Heart left ventricle (tissue), 16 donors: ENCODE measurements around the gene CHRNG. TPM values are rescaled to one million over a fixed set of nuclear protein-coding genes. Genes with fewer than 3 reads are reported as not detected.

Experiments used
- ATAC-seq, 4 donors: fragments of 200-7000 bp; cut with Tn5 transposase; one replicate each; pipeline ENCODE4 v1.9.1; 2020 to 2022; ENCODE audit warnings: moderate library complexity in 4 of 4, mild to moderate bottlenecking in 3 of 4, moderate number of reproducible peaks in 1 of 4
- DNase-seq, 5 donors: peaks; one replicate each; pipeline ENCODE4 v3.0.0-alpha.2; 2020
- H3K27ac ChIP-seq, 12 donors: fragments of 200-600 bp; sonication (generic) in 4 of 12; one replicate each; pipeline versions ENCODE4 v1.5.0 to v1.8.0; 2016 to 2022; ENCODE audit warnings: mild to moderate bottlenecking in 2 of 12
- H3K27me3 ChIP-seq, 9 donors: fragments of 200-600 bp; sonication (generic) in 2 of 9; one replicate each; pipeline versions ENCODE4 v1.5.1 to v1.8.0; 2016 to 2022; ENCODE audit warnings: mild to moderate bottlenecking in 3 of 9
- H3K36me3 ChIP-seq, 9 donors: fragments of 200-600 bp; sonication (generic) in 2 of 9; one replicate each; pipeline versions ENCODE4 v1.5.0 to v1.8.0; 2018 to 2022; ENCODE audit warnings: mild to moderate bottlenecking in 2 of 9
- H3K4me1 ChIP-seq, 12 donors: fragments of 200-600 bp; sonication (generic) in 4 of 12; one replicate each; pipeline versions ENCODE4 v1.5.0 to v1.8.0; 2016 to 2022; ENCODE audit warnings: mild to moderate bottlenecking in 3 of 12
- H3K4me3 ChIP-seq, 12 donors: fragments of 200-600 bp; sonication (generic) in 4 of 12; one replicate each; pipeline versions ENCODE4 v1.5.0 to v1.8.0; 2017 to 2022; ENCODE audit warnings: mild to moderate bottlenecking in 9 of 12, moderate library complexity in 4 of 12
- H3K9me3 ChIP-seq, 12 donors: fragments of 200-600 bp; sonication (generic) in 4 of 12; one replicate each; pipeline versions ENCODE4 v1.5.0 to v1.8.0; 2016 to 2022; ENCODE audit warnings: mild to moderate bottlenecking in 1 of 12
- POLR2A ChIP-seq, 2 donors: fragments of 450-650 bp; IDR thresholded peaks; one replicate each; pipeline ENCODE4 v1.6.1; 2017; ENCODE audit warnings: antibody characterized with exemption in 2 of 2, mild to moderate bottlenecking in 2 of 2, moderate library complexity in 2 of 2
- WGBS, 4 donors: extraction: QIAGEN DNeasy Blood & Tissue Kit in 2 of 4; methylation state at CpG; one replicate each; pipeline versions ENCODE4 v1.1.5 to v1.1.7; 2013 to 2018; 5-methylcytosine and 5-hydroxymethylcytosine counted together
- intact Hi-C, 10 donors: fragments of 100-400 bp; cut with DNase I; formaldehyde crosslinking; loops; one replicate each; pipeline versions ENCODE4 v1.11.1 to v1.14.2; 2022
- polyA plus RNA-seq, 2 donors: library from polyadenylated mRNA; stranded (reverse); fragments of 200-250 nt; gene quantifications; one replicate each; pipeline ENCODE4 v1.2.3, GENCODE V29; 2013
- total RNA-seq, 9 donors: library from RNA; depleted of rRNA in 2 of 9; stranded (reverse); fragments of >200 nt in 2 of 9; fragmentation: NEBNext Ultra II Directional in 3 of 9; extraction: Animal tissue kit (Norgen Biotek cat#: 25700) in 3 of 9; gene quantifications; one replicate each; pipeline versions ENCODE4 v1.1.0 to v1.2.4, GENCODE V29; 2016 to 2023
- TF ChIP-seq, protein P1 (sequence below), 12 donors: fragments of 200-600 bp; sonication (generic) in 4 of 12; IDR thresholded peaks; one replicate each; pipeline versions ENCODE4 v1.5.0 to v1.8.0; 2018 to 2022; ENCODE audit warnings: antibody characterized with exemption in 12 of 12, mild to moderate bottlenecking in 5 of 12
- donor health status: ischemic (EF 13 %, LVEDD 7.1; RV severe dilation, severe dysfunction).
- donor health status: healthy with polysubstance abuse.
- donor health status: DM: no; HTN: yes; CAD: no.
- donor health status: DM: no; HTN: no; CAD: no.
- donor health status: ischemic (EF 25% LVEDD 6.9; RV normal size, moderate dysfunction).
- donor health status: ischemic (EF 25% LVEDD 5.7; RV mildly dilated, moderate dysfunction).
- donor health status: healthy.
- donor health status: DM: yes; HTN: yes; CAD: no.
- donor health status: ischemic (EF 35%, LVEDD 5.7; RV mildly dilated, moderate dysfunction).
- donor health status: nonischemic (EF 11% LVEDD 7.7; RV severe dilation, severe dysfunction).
- donor health status: DM: yes; HTN: yes; CAD: no.
- donor health status: PGD.
- donor health status: ischemic (EF 29% LVEDD 5.4; RV normal size, mild dysfunction).
- donor health status: nonischemic (EF 23%, LVEDD 6.1; RV moderate dilation, normal function).

The CHRNG gene
- total and polyA plus RNA-seq, 11 donors, result not detected

DNA sequence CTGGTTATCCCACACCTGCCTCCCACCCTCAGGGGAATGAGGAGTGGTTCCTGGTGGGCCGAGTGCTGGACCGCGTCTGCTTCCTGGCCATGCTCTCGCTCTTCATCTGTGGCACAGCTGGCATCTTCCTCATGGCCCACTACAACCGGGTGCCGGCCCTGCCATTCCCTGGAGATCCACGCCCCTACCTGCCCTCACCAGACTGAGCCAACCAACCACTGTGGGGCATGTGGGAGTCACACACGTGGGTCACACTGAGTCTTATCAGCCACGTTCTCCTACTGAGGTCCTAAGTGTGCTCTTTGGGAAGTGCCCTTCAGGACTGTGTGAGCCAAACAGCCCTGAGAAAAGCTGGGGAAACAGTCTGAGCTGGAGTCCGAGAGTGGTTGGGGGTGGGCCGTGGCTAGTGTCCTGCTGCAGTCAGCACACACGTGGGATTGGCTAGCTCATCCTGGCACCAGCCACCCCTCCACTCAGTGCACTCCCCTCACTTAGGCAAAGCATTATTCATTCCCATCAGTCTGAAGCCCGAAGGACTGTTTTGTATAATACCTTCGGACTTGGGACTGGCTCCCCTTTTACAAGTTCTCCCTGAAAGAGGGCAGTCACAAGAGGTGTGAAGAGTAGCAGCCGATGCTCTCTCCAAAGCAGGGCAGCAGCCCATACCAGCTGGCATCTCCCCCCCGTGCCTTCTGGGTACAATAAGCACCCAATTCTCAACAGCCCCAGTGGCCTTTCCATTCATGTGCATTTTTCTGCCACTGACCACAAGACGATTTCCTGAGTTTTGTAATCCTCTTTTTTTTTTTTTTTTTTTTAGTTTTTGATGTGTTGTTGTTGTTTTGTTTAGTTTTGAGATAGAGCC is 6.3 kb downstream of the CHRNG start:
- no peaks in the 10 kb centered on the region for H3K27me3 ChIP-seq
- WGBS, 4 donors, result 82 to 89% (median 85%) methylated on average over 15 to 17 of the region's 17 CpGs
- intact Hi-C loops, result no loop called here
- DNase-seq (no peak), ATAC-seq (no peak)
- peaks cover 0 to 16% (median 2%) of the 10 kb centered on the region in 12 donors for H3K9me3 ChIP-seq
- TF ChIP-seq, protein P1, sequence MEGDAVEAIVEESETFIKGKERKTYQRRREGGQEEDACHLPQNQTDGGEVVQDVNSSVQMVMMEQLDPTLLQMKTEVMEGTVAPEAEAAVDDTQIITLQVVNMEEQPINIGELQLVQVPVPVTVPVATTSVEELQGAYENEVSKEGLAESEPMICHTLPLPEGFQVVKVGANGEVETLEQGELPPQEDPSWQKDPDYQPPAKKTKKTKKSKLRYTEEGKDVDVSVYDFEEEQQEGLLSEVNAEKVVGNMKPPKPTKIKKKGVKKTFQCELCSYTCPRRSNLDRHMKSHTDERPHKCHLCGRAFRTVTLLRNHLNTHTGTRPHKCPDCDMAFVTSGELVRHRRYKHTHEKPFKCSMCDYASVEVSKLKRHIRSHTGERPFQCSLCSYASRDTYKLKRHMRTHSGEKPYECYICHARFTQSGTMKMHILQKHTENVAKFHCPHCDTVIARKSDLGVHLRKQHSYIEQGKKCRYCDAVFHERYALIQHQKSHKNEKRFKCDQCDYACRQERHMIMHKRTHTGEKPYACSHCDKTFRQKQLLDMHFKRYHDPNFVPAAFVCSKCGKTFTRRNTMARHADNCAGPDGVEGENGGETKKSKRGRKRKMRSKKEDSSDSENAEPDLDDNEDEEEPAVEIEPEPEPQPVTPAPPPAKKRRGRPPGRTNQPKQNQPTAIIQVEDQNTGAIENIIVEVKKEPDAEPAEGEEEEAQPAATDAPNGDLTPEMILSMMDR (IDR thresholded peaks at IDR 0.05), result no peak
- no peak for TF ChIP-seq POLR2A (IDR thresholded peaks at IDR 0.05)
- no peak overlapping the region for H3K4me3 ChIP-seq
- H3K36me3 ChIP-seq, result peaks cover 0 to 13% (median 0%) of the 10 kb centered on the region in 9 donors
- H3K27ac ChIP-seq, result no peak overlapping the region
- peaks cover 0 to 32% (median 5%) of the 10 kb centered on the region in 12 donors for H3K4me1 ChIP-seq

DNA sequence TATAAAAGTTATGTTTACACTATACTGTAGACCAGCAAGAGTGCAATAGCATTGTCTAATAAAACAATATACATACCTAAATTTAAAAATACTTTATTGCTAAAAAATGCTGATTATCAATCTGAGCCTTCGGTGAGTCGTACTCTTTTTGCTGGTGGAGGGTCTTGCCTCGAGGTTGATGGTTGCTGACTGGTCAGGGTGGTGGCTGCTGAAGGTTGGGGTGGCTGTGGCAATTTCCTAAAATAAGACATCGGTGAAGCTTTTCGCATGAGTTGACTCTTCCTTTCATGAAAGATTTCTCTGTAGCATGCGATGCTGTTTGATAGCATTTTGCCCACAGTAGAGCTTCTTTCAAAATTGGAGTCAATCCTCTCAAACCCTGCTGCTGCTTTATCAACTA is 8.5 kb downstream of the CHRNG start:
- DNase-seq (no peak), ATAC-seq (no peak)
- intact Hi-C loops, result no loop called here
- Histone ChIP-seq H3K36me3 (peaks cover 0 to 14% (median 8%) of the 10 kb centered on the region in 9 donors), H3K4me3 (no peak overlapping the region), H3K4me1 (peaks cover 0 to 44% (median 19%) of the 10 kb centered on the region in 12 donors), H3K27me3 (no peaks in the 10 kb centered on the region), H3K9me3 (peaks cover 0 to 16% (median 2%) of the 10 kb centered on the region in 12 donors), H3K27ac (no peak overlapping the region)
- 94 to 99% (median 98%) methylated on average over 6 of the region's 6 CpGs for WGBS, 4 donors
- TF ChIP-seq, protein P1 (IDR thresholded peaks at IDR 0.05), result no peak
- TF ChIP-seq POLR2A (IDR thresholded peaks at IDR 0.05), result no peak

GRCh38 chr2:232549655-232550353 is 10.3 kb downstream of the CHRNG start:
- WGBS, 4 donors, result 41 to 44% (median 42%) methylated on average over 21 of the region's 21 CpGs
- peak overlapping the region; percentile 71 to 99 (median 86) for H3K4me3 ChIP-seq
- H3K4me1 ChIP-seq, result peaks cover 0 to 59% (median 20%) of the 10 kb centered on the region in 12 donors
- intact Hi-C loops, result loop anchor here in 1 of 10 donors (10.0 kb wide), 1 partner anchor 805 kb away; the partner anchor contains the start of gene DGKD
- ATAC-seq (no peak), DNase-seq (no peak)
- TF ChIP-seq, protein P1 (IDR thresholded peaks at IDR 0.05), result no peak
- no peak for TF ChIP-seq POLR2A (IDR thresholded peaks at IDR 0.05)
- H3K9me3 ChIP-seq, result peaks cover 0 to 16% (median 2%) of the 10 kb centered on the region in 12 donors
- no peaks in the 10 kb centered on the region for H3K27me3 ChIP-seq
- peaks cover 0 to 14% (median 10%) of the 10 kb centered on the region in 9 donors for H3K36me3 ChIP-seq
- peak overlapping the region; percentile 80 to 100 (median 97) for H3K27ac ChIP-seq
